HCT116 (cell line): ENCODE measurements around the gene SPSB3. TPM values are rescaled to one million over a fixed set of nuclear protein-coding genes. Genes with fewer than 3 reads are reported as not detected.

ENCODE experiments used
- ATAC-seq: fragments of 200-7000 bp; cut with Tn5 transposase; 2 replicates; pipeline ENCODE4 v1.9.1; 2020; ENCODE audit warnings: mild to moderate bottlenecking, moderate library complexity
- BruUV-seq: library from RNA; stranded (reverse); fragments of 400-500 nt; replicated peaks from 2 replicates; lab custom pipeline; 2021; lab: Mats Ljungman, UMichigan
- CTCF ChIA-PET: fragments of 300-600 bp; sonication (Branson Sonifier 250); formaldehyde crosslinking; loops from one replicate; lab custom pipeline; 2021; ENCODE audit warnings: antibody characterized with exemption; lab: Charles Lee
- POLR2A ChIA-PET: fragments of 300-600, 350-600 bp; sonication (Branson Sonifier 250); formaldehyde crosslinking; loops from one replicate; lab custom pipeline; 2021; ENCODE audit warnings: antibody characterized with exemption; lab: Charles Lee
- RAD21 ChIA-PET, 2 experiments: fragments of 300-600 bp; sonication (Branson Sonifier 250); formaldehyde crosslinking; loops; one replicate each; lab custom pipeline; 2023; ENCODE audit warnings: low total read pairs in 2 of 2; ENCODE audit not compliant: uncharacterized antibody in 2 of 2, unreplicated experiment in 2 of 2, low non-redundant PET in 1 of 2; lab: Charles Lee
- DNase-seq: peaks from one replicate; pipeline ENCODE4 v3.0.0-alpha.2; 2010; ENCODE audit warnings: low read depth, low spot score
- H2AFZ ChIP-seq: fragments of 200-600 bp; shearing (Covaris generic), sonication (generic); 2 replicates; pipeline ENCODE4 v1.6.1; 2017; ENCODE audit warnings: low read depth, mixed run types, mixed read lengths, antibody characterized with exemption, low read length; ENCODE audit not compliant: poor library complexity, severe bottlenecking
- H3K27ac ChIP-seq: 2 replicates; pipeline ENCODE4 v1.5.1; 2012; ENCODE audit warnings: low read depth, low read length
- H3K27me3 ChIP-seq: fragments of 200-600 bp; sonication (generic); 2 replicates; pipeline ENCODE4 v1.6.1; 2016; ENCODE audit warnings: mixed run types, low read length, mixed read lengths; ENCODE audit not compliant: insufficient read depth
- H3K36me3 ChIP-seq, 2 experiments: fragments of 200-500 bp in 1 of 2; fragments of 200-600 bp in 1 of 2; sonication (Bioruptor generic) in 1 of 2; sonication (generic) in 1 of 2; 2 replicates each; pipeline versions ENCODE4 v1.5.1 to v1.6.1; 2014 to 2016; ENCODE audit warnings: low read length in 2 of 2, inconsistent platforms in 1 of 2, mixed read lengths in 1 of 2, mixed run types in 1 of 2; ENCODE audit not compliant: insufficient read depth in 2 of 2, control insufficient read depth in 1 of 2
- H3K4me1 ChIP-seq, 2 experiments: fragments of 200-600 bp in 1 of 2; sonication (generic) in 1 of 2; 2 replicates each; pipeline versions ENCODE4 v1.5.1 to v1.6.1; 2012 to 2017; ENCODE audit warnings: low read length in 2 of 2, inconsistent platforms in 1 of 2, mild to moderate bottlenecking in 1 of 2, mixed read lengths in 1 of 2, mixed run types in 1 of 2, moderate library complexity in 1 of 2; ENCODE audit not compliant: insufficient read depth in 2 of 2, control insufficient read depth in 1 of 2
- H3K4me2 ChIP-seq: fragments of 200-600 bp; sonication (generic); 2 replicates; pipeline ENCODE4 v1.6.1; 2017; ENCODE audit warnings: mixed run types, low read length, mixed read lengths
- H3K4me3 ChIP-seq, 2 experiments: fragments of 200-600 bp in 1 of 2; sonication (generic) in 1 of 2; replicated peaks in 1 of 2; 2 replicates each; pipeline ENCODE4 v1.5.1; 2011 to 2016; ENCODE audit warnings: low read length in 2 of 2, control low read depth in 1 of 2, low read depth in 1 of 2, mild to moderate bottlenecking in 1 of 2, mixed read lengths in 1 of 2, mixed run types in 1 of 2
- H3K79me2 ChIP-seq: fragments of 200-600 bp; sonication (generic); 2 replicates; pipeline ENCODE4 v1.6.1; 2017; ENCODE audit warnings: mild to moderate bottlenecking, mixed run types, low read length, moderate library complexity, mixed read lengths; ENCODE audit not compliant: insufficient read depth
- H3K9ac ChIP-seq: fragments of 200-600 bp; sonication (generic); 2 replicates; pipeline ENCODE4 v1.6.1; 2016; ENCODE audit warnings: low read length, mixed read lengths
- H3K9me2 ChIP-seq: fragments of 200-600 bp; sonication (generic), shearing (Covaris generic); 2 replicates; pipeline ENCODE4 v1.6.1; 2017; ENCODE audit warnings: mixed run types, mild to moderate bottlenecking, moderate library complexity; ENCODE audit not compliant: insufficient read depth
- H3K9me3 ChIP-seq, 2 experiments: fragments of 200-500 bp in 1 of 2; fragments of 200-600 bp in 1 of 2; sonication (Bioruptor generic) in 1 of 2; sonication (generic) in 1 of 2; 2 replicates each; pipeline ENCODE4 v1.6.1; 2014 to 2017; ENCODE audit warnings: low read length in 2 of 2, mixed read lengths in 2 of 2, inconsistent platforms in 1 of 2, low read depth in 1 of 2, mild to moderate bottlenecking in 1 of 2, mixed run types in 1 of 2, moderate library complexity in 1 of 2; ENCODE audit not compliant: control insufficient read depth in 1 of 2, insufficient read depth in 1 of 2
- H4K20me1 ChIP-seq: fragments of 200-600 bp; sonication (generic), shearing (Covaris generic); 2 replicates; pipeline ENCODE4 v1.6.1; 2017; ENCODE audit warnings: mixed run types, mild to moderate bottlenecking, moderate library complexity; ENCODE audit not compliant: insufficient read depth
- CBX3 ChIP-seq: IDR thresholded peaks from 2 replicates; pipeline ENCODE4 v1.6.1; 2012; ENCODE audit warnings: low read depth
- CTCF ChIP-seq, 3 experiments: fragments of 200-600 bp in 1 of 3; sonication (generic) in 1 of 3; IDR thresholded peaks in 2 of 3; conservative IDR thresholded peaks in 1 of 3; 2 replicates each; pipeline ENCODE4 v1.5.1; 2012 to 2017; ENCODE audit warnings: low read depth in 2 of 3, low read length in 2 of 3, antibody characterized with exemption in 1 of 3, borderline replicate concordance in 1 of 3, control low read depth in 1 of 3, mild to moderate bottlenecking in 1 of 3, mixed read lengths in 1 of 3, mixed run types in 1 of 3, moderate library complexity in 1 of 3; ENCODE audit not compliant: insufficient read depth in 1 of 3
- JUND ChIP-seq: IDR thresholded peaks from 2 replicates; pipeline ENCODE4 v1.6.1; 2012
- POLR2AphosphoS5 ChIP-seq: IDR thresholded peaks from 2 replicates; pipeline ENCODE4 v1.6.1; 2011; ENCODE audit warnings: mild to moderate bottlenecking, low read depth, low read length, moderate library complexity
- RAD21 ChIP-seq: IDR thresholded peaks from 2 replicates; pipeline ENCODE4 v1.6.1; 2012; ENCODE audit warnings: low read depth, mild to moderate bottlenecking
- SP1 ChIP-seq: IDR thresholded peaks from 2 replicates; pipeline ENCODE4 v1.6.1; 2012; ENCODE audit warnings: low read depth
- TCF7L2 ChIP-seq: IDR thresholded peaks from 2 replicates; pipeline ENCODE4 v1.7.0; 2011; ENCODE audit warnings: borderline replicate concordance, inconsistent platforms; ENCODE audit not compliant: insufficient read depth, insufficient read length; ENCODE audit errors: extremely low read depth
- ZNF274 ChIP-seq: fragments of 200-500 bp; sonication (Bioruptor generic); IDR thresholded peaks from 2 replicates; pipeline ENCODE4 v1.6.1; 2014; ENCODE audit warnings: mild to moderate bottlenecking, low read depth, low read length, inconsistent platforms
- intact Hi-C: fragments of 100-400 bp; cut with micrococcal nuclease; formaldehyde crosslinking; loops from 2 replicates; pipeline ENCODE4 v1.10.0; 2022
- total RNA-seq: library from RNA; stranded (reverse); gene quantifications from one replicate; pipeline ENCODE4 v1.2.1, GENCODE V29; 2021; ENCODE audit not compliant: unreplicated experiment

Gene SPSB3
- total RNA-seq, 1 experiment from 2014 or later = 31.6 TPM

- Histone ChIP-seq H3K4me1 (peaks cover 14 to 17% of the 10 kb centered on the region in 2 experiments), H3K4me2 (peak overlapping the region; percentile 73)
- no peak for TF ChIP-seq CTCF (IDR thresholded peaks at IDR 0.05 in 2 of 3, conservative IDR thresholded peaks at IDR 0.05 in 1 of 3; ENCODE audit: borderline replicate concordance in 1 of 3, insufficient read depth in 1 of 3, low read depth in 2 of 3, low read length in 2 of 3)
- TF ChIP-seq POLR2AphosphoS5 = no peak
- no peak for TF ChIP-seq SP1
- no peak for TF ChIP-seq JUND
- TF ChIP-seq TCF7L2 = no peak
- TF ChIP-seq CBX3 = no peak
- TF ChIP-seq RAD21 = no peak
- TF ChIP-seq ZNF274 = no peak
- TF ChIP-seq, all 23 proteins: peak for 0
- RAD21 ChIA-PET = no interaction called here
- POLR2A ChIA-PET = no interaction called here
- DNase-seq = no peak
- H3K79me2 ChIP-seq = peaks cover 33% of the 10 kb centered on the region
- peak overlapping the region; percentile 90 to 98 for H3K4me3 ChIP-seq
- H3K27ac ChIP-seq = 0 out of 2 replicates have a peak overlapping the region, but pooled peaks have one; percentile 80
- H3K9ac ChIP-seq = peak overlapping the region; percentile 69
- no peaks in the 10 kb centered on the region for H3K9me3 ChIP-seq
- no peaks in the 10 kb centered on the region for H3K9me2 ChIP-seq
- BruUV-seq = no TSS peak
- 0 out of 4 replicates have a peak, but pooled peaks cover 0 to 7% of the 10 kb centered on the region in 2 experiments for H3K36me3 ChIP-seq
- intact Hi-C loops = no loop called here
- peaks cover 5% of the 10 kb centered on the region; the same call in 1 of the 2 replicates for H4K20me1 ChIP-seq
- H2AFZ ChIP-seq = no peak overlapping the region
- CTCF ChIA-PET = no interaction called here
- no peaks in the 10 kb centered on the region for H3K27me3 ChIP-seq
- no peak for ATAC-seq
These were observed 46.5 kb upstream of the SPSB3 start for GRCh38 chr16:1828645-1829410.
